DMS153 treated with DMSO at 0.1 percent for 48 hours (cell line): ENCODE measurements around the gene CRNKL1.

Experiments used
- DNase-seq: peaks from one replicate; lab custom pipeline; 2025; ENCODE audit not compliant: unreplicated experiment; lab: John Stamatoyannopoulos, UW

The CRNKL1 gene

DNA sequence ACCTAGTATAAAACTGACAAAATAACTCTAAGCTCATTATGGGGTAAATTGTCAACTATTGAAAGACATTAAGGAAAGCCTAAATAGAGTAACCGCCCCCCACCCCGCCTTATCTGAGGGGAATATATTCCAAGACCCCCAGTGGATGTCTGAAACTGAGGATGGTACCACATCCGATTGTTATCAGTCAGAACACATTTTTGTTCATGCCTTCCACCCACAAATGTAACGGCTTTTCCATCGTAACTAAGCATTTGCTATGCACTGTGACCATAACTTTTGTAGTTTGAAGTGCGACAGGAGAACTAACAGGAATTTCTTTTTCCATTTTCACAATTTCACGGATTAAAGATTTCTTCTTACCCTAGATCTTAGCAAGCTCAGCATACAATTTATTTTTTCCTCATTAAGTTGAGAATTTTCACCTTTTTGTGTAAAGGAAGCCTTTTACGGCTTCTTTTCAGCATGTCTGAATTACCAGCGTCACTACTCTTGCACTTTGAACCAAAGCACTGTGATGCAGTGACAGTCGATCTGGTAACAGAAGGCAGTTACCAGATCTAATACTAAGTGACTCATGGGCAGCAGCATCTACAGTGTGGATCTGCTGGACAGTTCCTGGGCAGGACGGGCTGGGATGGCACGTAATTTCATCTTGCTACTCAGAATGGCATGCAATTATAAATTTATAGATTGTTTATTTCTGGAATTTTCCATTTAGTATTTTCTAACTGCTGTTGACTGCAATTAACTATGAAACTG, 11.9 kb upstream of the CRNKL1 start:
- no peak for DNase-seq

DNA sequence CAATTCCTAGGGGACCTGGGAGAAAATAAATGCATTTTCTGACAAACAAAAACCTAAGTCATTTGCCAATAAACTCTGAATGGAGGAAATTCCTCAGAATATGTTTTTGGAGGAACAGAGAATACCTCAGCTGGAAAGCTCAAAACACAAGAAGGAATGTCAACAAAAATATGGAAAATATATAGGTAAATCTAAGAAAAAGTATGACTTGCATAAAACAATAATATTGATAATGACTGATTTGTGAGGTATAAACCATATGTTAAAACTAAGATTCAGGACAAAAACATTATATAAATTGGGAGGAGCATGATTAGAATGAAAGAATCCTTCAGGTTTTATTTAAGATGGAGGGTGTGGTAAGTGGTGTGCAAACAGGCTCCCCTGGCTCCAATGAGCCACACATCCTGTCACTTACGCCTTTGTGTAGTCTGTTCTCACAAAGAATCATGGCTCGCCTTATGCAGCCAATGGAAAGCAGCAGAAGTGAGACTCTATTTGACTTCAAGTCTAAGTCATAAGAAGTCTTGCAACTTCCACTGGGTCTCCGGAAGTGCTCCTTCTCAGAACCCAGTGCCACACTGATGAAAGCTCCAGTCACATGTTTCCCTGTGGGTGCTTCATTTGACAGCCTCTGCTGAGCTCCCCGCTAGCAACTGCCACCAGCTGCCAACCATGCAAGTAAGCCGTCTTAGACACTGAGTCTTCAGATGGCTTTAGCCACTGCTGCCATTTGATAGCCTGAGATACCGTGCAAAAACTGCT, 8.2 kb upstream of the CRNKL1 start:
- no peak for DNase-seq

DNA sequence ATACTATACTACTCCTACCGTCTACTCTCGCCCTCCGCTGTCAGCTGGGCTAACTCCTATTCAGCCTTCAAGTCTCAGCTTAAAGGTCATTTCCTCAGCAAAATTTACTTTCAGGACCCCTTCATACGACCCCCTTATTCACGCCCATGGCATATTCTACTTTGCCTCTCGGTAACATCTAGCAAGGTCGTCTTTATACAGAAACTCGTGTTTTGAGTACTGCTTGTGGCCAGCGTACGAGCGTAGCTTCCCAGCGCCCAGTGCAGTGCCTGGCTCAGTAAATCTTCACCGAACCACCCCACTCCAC, 546 bp downstream of the CRNKL1 start:
- DNase-seq, result no peak

DNA sequence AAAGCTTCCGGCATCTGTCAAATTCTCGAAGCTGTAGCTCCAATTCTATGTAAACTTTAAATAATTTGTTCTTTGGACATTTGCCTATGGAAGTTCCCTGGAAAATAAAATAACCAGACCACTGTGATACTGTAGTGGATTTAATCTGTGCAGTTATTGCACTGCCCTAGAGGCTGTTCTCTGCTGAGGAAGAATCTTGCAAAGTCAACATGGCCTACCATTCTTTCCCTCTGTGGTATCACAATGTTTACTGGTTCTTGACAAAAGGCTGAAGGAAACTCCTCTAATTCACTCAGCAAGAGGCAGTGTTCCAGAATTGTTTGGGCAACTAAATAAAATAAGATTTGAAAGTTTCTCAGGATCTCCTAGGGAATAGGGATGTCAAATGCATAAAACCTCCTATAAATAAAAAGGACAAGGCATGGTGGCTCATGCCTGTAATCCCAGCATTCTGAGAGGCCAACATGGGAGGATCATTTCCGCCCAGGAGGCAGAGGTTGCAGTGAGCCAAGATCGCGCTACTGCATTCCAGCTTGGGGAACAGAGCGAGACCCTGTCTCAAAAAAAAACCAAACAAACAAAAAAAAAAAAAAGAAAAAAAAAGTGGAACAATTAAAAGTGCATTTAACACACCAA, 12.4 kb downstream of the CRNKL1 start:
- DNase-seq, result no peak

DNA sequence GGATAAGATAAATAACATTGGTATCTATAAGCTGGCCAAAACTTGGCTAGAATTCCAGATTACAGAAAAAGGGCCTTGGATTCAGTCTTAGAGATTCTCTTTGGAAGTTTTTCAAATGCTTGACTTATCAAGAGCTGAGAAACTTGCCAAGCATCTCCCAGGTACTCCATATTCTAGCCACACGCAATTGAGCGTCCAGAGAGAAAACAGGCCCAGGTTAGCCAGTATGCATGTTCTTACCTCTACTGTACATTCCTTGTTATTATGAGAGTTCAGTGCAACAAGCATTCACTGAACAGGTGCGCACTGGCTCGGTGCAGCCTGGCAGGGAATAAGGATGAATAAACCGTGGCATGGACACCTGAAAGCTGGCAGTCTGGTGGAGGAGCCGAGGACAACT, 13.7 kb downstream of the CRNKL1 start:
- no peak for DNase-seq

DNA sequence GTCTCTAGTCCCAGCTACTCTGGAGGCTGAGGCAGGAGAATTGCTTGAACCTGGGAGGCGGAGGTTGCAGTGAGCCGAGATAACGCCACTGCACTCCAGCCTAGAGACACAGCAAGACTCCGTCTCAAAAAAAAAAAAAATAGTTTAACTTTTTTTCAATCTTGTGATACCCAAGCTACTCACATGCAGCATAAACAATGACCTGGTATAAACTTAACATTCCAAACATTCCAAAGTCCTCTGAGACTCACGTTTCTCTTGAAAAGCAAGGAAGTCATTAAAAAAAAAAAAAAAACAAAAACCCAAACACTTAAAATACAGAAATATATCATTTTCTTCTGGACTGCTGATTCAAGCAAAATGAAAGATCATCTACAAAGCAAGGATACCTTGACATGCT, 14.3 kb downstream of the CRNKL1 start:
- DNase-seq, result no peak

DNA sequence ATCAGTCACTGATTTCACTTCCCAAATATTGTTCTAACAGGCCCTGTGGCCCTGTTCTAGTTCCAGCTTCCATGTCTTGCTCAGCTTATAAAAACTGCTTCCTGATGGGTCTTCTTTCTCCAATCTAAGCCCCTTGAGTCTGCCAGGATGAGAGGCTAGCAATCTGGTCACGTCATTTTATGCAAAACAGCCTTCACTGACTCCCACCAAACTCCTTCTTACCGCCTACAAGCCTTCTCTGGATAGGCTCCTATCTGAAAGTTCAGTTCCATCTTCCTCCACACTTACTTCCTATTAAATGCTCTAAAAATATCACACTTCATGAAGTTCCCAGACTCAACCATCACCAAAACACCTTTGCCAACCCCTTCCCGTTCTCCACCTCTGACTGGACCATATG, 15.5 kb downstream of the CRNKL1 start:
- DNase-seq, result no peak

DNA sequence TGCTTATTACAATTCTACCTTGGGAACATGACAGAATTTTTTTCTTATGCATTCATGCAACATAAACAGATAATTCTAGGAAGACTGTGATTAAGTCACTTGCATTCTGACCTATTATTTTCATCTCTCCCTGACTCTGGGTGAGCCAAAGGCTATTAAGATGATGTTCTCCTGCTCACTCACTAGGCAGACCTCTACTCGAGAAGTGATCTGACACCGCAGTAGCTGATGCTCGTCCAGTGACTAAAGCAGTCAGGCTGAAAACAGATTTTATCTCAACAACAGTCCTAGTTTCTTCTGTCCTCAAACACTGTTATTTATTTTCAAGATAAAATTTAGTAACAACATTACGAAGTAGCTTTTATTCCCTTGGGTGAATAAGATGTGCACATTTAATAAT, 17.8 kb downstream of the CRNKL1 start:
- DNase-seq, result no peak

DNA sequence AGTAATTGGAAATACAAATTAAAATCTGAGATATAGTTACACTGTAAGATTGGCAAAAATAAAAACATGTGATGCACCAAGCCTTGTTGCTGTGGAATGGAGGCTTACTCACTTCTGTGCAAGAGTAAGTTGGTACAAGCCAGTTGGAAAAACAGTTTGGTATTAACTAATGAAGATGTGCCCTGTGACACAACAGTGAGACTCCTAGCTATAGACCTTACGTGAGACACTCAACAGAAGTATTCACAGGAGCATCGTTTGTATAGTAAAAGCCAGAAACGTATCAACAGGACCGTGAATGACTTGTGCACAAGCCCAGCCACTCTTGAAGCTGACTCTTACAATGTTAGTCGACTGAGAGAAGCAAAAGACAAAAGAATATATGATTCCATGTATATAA, 20.5 kb downstream of the CRNKL1 start:
- DNase-seq, result no peak

DNA sequence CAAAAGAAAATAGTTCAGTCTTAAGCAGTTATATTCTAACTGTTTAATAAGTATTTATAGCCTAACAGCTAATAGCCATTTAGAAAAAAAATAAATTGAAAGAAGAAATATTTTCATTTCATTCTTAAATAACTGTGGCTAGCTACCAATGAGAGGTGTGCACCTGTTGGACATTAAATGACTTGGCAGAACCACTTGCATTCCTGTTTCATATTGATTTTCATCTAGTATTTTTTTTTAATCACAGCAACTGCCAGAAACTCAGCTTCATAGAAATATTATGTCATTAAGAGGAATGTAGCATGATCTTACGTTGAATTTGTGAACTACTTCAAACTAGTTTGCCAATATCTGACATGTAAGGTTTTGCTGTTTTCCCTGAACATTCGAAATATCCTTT, 25.0 kb downstream of the CRNKL1 start:
- DNase-seq, result no peak

DNA sequence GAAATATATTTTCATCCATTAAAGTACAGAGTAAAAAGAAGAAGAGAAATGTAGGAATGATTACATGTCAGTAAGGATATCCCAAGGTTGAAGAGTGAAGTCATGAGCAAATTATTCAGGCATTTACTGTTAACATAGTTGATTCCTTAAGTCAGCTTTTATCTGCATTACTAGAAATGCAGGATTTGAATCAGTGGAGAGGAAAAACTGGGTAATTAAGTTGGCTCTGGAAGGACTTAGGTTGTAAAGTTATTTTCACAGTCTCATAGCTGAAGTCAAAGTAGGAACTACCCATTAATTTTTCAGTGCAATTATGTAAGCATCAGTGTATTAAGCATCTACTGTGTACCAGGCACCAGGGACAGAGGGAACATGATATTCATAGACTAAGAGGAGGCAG, 27.3 kb downstream of the CRNKL1 start:
- no peak for DNase-seq

DNA sequence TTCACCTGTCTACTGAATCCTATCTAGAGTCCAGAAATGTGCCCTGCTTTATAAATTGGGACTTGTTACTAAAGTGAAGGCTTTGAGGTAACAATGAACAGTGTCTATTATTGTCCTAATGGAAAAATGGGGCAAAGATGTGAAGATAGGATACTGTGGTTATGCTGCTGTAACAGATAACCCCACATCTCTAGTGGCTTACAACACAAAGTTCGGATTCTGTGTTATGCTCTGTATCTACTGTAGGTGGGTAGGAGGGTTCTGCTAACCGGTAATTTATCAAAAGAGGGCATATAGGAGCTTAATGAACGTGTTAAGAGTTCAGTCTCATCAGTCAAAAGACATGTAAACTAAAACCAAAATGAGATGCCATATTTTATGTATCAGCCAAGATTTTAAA, 28.9 kb downstream of the CRNKL1 start:
- DNase-seq, result no peak

DNA sequence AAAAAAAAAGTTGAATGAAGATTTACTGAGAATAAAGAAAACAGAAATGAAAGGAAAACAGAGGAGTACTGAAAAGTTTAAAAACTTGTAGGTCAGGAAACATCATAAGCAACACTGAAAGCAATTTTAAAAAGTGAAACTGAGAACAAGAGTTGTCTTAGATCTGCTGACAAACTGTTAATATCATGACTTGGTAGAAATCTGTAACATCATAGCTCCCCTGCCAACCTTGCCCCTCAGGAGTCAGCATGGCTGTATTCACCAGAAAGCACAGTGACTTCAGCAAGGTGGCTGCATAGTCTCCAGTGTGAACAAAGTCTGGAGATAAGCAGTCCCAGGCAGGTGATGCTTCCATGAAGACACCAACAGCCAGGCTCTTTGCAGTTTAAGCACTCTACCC, 29.8 kb downstream of the CRNKL1 start:
- DNase-seq, result no peak

DNA sequence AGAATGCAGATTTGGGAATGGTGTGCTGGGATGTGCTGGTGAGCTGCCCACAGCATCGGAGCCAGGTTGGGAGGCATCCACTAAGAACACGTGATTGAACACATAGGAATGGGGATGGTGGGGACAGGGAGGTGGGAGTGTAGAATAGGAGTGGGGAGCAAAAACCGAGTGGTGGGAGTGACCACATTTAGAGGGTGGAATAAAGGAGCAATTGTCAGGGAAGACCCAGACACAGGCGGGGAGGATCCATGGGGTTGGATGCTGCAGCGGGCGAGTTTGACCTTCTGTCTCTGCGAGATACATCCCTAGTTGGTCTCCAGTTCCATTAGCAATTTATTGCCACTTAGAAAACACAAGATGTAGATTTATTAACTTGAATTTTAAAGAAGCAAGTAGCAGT, 30.4 kb downstream of the CRNKL1 start:
- DNase-seq, result no peak

DNA sequence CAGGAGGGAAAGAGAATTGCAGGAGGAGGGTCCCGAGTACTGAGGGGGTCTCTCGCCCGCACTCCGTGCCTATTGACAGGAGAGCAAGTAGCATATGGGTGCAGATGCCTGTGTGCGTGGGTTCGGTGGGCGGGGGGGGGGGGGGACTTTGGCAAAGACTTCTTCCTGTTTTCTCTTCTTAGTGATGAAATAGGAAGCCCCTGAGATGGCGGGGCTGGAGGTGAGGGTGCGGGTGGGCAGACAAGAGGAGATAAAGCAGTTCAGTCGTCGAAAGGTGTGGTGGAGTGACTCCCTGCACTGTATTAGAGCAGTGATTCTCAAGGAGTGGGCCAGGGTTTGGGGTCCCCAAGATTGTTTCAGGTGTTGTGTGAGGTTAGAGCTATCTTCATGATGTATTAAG, 31.4 kb downstream of the CRNKL1 start:
- DNase-seq, result no peak

DNA sequence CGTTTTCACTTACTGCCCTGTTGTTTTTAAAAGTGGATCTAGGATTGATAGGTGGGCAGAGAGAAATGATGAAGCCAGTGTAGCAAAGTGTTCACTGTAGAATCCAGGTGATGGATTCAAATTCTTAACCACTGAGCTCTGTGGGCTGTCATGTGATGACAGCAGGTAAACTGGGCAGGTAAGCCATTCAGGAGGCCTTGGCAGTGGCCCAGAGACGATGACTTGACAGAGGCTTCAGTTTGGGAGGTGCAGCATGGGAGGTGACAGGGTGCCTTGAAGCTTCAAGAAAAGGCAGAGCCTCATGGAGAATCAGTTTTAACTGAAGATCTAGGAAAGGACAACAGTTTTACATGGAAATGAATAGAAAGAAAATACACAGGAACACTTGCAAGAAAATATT, 33.1 kb downstream of the CRNKL1 start:
- no peak for DNase-seq

DNA sequence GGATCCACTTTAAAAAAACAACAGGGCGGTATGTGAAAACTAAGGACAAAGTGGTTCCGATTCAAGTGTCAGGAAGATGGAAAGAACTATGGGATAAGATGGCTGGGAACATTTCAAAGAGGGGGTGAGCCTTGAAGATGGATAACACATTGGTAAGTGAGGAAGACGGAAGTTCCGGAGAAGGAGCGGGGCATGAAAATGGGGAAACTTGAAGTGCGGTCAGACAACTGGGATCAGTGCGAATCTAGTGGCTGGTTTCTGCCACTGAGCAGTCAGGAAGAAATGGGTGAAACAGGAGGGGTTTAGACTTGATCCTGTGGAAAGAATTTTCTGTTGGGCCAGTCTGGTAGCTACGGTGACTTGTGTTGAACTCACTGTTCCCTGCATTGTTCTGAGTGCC, 33.9 kb downstream of the CRNKL1 start:
- no peak for DNase-seq

DNA sequence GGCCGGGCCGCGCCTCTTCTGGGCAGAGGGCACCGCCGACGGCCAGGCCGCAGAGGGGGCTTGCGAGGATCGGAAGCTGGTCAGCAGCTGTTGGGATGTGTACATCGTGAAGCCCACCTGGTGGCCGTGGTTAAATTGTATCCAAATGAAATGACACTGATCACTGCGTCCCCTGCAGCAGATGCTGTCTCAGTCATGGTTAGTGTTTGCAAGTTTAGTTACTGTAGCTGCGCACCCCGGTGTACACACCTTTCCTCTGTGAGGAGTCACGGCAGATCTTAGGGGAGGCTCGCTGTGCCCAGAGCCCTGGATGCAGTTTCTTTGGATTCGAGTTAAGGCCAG, 34.5 kb downstream of the CRNKL1 start:
- DNase-seq, result no peak

DNA sequence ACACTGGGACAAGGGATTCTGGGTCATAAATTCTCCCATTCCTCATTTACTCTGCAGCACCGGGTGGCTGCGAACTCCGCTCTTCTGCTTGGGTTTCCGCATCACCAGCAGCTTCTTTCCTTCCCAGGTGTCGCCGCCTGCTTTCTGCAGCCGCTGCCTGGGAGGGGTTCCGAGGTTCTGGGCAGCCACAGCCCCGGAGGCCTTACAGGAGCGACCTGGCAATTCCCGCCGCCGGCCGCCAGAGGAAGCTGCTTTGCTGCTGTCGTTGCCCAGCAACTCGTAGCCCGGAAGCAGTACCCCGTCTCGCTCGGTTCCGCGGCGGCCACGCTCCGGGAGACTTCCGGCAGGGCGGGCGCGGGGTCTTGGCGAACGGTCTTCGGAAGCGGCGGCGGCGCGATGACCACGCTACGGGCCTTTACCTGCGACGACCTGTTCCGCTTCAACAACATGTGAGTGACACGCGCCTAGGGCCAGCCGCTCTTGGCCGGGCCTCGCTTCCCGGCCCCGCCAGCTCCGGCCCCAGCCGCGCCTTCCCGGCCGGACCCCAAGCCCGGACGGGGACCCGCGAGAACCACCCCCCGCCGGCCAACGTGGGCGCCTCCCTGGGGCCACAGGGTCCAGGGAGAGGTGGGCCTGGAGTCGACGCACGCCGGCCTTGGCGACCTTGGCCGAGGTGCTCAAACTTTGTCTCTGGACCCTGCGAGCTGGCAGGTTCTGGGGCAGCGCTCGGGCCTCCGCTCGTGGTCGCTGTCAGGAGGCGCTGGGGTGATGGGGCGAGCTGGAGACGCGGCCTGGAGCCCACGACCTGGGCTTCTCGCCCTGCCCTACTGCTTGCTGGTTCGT, 35.0 kb downstream of the CRNKL1 start, which contains the start of gene NAA20:
Gene NAA20, plus strand, starts transcription at position 362 of the 843 bp plus-strand sequence. Its CDS starts 35 bp downstream, at position 397.
- DNase-seq, result peak; percentile 83

DNA sequence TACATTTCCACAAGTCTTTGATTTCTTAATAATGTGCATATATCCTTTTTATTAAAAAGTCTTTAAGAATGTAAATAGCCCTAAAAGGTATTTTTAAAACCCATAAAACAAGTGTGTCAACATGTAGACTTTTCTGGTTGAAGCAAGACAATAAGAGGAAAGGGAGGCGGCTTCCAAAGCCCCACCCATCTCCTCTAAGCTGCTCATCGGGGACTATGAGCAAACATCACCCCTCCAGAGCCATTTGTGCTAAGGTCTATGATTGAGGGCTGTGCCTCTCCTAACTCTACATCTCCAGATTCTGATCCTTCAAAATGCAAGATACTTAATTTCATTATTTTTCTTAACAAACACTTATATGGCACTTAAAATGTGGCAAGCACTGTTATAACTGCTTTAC, 37.6 kb downstream of the CRNKL1 start:
- DNase-seq, result no peak

DNA sequence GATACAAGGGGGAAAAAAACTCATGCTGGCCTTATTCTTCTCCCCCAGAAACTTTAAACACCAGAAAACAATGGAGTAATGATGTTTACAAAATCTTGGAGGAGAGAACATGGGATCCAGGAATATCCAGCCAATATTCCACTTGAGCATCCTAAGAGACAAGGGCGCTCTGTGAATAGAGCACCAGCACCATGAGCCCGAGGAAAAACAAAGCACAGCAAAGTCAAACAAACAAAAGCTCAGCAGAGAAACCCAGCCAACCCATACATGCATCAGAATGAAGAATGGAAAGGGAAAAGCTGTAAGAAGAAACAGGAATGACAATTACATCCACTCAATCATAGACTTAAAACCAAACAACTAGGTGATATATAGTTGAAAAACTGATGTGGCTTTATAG, 39.7 kb downstream of the CRNKL1 start:
- DNase-seq, result no peak
